ENCODE data around the gene GPSM1.

DNA sequence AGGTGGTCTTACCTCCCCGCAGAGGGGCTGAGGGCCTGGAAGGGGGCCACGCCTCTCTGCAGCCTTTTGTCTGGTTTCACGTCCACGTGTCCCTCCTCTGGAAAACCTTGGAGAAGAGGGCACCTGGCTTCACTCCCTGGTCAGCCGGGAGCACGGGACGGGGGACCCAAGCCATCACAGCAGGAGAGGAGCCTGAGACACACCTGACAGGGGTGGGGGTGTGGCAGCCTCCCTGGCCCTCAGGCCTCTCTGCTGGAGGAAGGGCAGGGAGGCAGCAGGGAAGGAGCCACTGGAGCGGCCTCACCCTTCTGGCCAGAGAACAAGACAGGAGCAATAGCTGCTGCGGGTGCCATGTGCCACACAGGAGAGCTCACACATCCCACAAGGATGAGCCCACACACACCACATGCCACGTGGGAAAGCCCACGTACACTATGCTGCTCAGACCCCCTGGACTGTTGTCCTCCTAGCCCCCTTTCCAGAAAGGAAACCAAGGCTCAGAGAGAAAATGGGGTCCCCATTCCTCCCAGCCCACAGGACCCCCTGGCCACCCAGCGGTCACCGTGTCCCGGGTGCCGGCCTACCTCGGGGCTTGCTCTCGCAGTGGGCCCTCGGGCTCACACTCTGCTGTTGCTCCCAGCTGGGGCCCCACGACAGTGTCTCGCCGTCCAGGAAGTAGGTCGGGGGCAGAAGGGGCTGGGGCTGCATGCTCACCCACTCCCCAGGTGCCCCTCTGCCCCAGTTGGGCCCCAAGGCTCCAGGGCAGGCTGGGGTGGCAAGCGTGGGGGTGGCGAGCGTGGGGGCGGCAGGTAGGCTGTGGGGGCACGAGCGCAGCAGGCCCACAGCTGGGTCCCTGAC is 41.6 kb upstream of the GPSM1 start:
- TF ChIP-seq, protein P1, sequence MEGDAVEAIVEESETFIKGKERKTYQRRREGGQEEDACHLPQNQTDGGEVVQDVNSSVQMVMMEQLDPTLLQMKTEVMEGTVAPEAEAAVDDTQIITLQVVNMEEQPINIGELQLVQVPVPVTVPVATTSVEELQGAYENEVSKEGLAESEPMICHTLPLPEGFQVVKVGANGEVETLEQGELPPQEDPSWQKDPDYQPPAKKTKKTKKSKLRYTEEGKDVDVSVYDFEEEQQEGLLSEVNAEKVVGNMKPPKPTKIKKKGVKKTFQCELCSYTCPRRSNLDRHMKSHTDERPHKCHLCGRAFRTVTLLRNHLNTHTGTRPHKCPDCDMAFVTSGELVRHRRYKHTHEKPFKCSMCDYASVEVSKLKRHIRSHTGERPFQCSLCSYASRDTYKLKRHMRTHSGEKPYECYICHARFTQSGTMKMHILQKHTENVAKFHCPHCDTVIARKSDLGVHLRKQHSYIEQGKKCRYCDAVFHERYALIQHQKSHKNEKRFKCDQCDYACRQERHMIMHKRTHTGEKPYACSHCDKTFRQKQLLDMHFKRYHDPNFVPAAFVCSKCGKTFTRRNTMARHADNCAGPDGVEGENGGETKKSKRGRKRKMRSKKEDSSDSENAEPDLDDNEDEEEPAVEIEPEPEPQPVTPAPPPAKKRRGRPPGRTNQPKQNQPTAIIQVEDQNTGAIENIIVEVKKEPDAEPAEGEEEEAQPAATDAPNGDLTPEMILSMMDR (IDR thresholded peaks at IDR 0.05): no peak
- TF ChIP-seq POLR2A (IDR thresholded peaks at IDR 0.05): no peak
